HCT116 (cell line): ENCODE data around the gene MSH2. TPM values are rescaled to one million over a fixed set of nuclear protein-coding genes. Genes with fewer than 3 reads are reported as not detected.

Experiments
- ATAC-seq: fragments of 200-7000 bp; cut with Tn5 transposase; 2 replicates; pipeline ENCODE4 v1.9.1; 2020; ENCODE audit warnings: mild to moderate bottlenecking, moderate library complexity
- BruUV-seq: library from RNA; stranded (reverse); fragments of 400-500 nt; replicated peaks from 2 replicates; lab custom pipeline; 2021; lab: Mats Ljungman, UMichigan
- CTCF ChIA-PET: fragments of 300-600 bp; sonication (Branson Sonifier 250); formaldehyde crosslinking; loops from one replicate; lab custom pipeline; 2021; ENCODE audit warnings: antibody characterized with exemption; lab: Charles Lee
- POLR2A ChIA-PET: fragments of 300-600, 350-600 bp; sonication (Branson Sonifier 250); formaldehyde crosslinking; loops from one replicate; lab custom pipeline; 2021; ENCODE audit warnings: antibody characterized with exemption; lab: Charles Lee
- RAD21 ChIA-PET, 2 experiments: fragments of 300-600 bp; sonication (Branson Sonifier 250); formaldehyde crosslinking; loops; one replicate each; lab custom pipeline; 2023; ENCODE audit warnings: low total read pairs in 2 of 2; ENCODE audit not compliant: uncharacterized antibody in 2 of 2, unreplicated experiment in 2 of 2, low non-redundant PET in 1 of 2; lab: Charles Lee
- DNase-seq: peaks from one replicate; pipeline ENCODE4 v3.0.0-alpha.2; 2010; ENCODE audit warnings: low read depth, low spot score
- H2AFZ ChIP-seq: fragments of 200-600 bp; shearing (Covaris generic), sonication (generic); 2 replicates; pipeline ENCODE4 v1.6.1; 2017; ENCODE audit warnings: low read depth, mixed run types, mixed read lengths, antibody characterized with exemption, low read length; ENCODE audit not compliant: poor library complexity, severe bottlenecking
- H3K27ac ChIP-seq: 2 replicates; pipeline ENCODE4 v1.5.1; 2012; ENCODE audit warnings: low read depth, low read length
- H3K27me3 ChIP-seq: fragments of 200-600 bp; sonication (generic); 2 replicates; pipeline ENCODE4 v1.6.1; 2016; ENCODE audit warnings: mixed run types, low read length, mixed read lengths; ENCODE audit not compliant: insufficient read depth
- H3K36me3 ChIP-seq, 2 experiments: fragments of 200-500 bp in 1 of 2; fragments of 200-600 bp in 1 of 2; sonication (Bioruptor generic) in 1 of 2; sonication (generic) in 1 of 2; 2 replicates each; pipeline versions ENCODE4 v1.5.1 to v1.6.1; 2014 to 2016; ENCODE audit warnings: low read length in 2 of 2, inconsistent platforms in 1 of 2, mixed read lengths in 1 of 2, mixed run types in 1 of 2; ENCODE audit not compliant: insufficient read depth in 2 of 2, control insufficient read depth in 1 of 2
- H3K4me1 ChIP-seq, 2 experiments: fragments of 200-600 bp in 1 of 2; sonication (generic) in 1 of 2; 2 replicates each; pipeline versions ENCODE4 v1.5.1 to v1.6.1; 2012 to 2017; ENCODE audit warnings: low read length in 2 of 2, inconsistent platforms in 1 of 2, mild to moderate bottlenecking in 1 of 2, mixed read lengths in 1 of 2, mixed run types in 1 of 2, moderate library complexity in 1 of 2; ENCODE audit not compliant: insufficient read depth in 2 of 2, control insufficient read depth in 1 of 2
- H3K4me2 ChIP-seq: fragments of 200-600 bp; sonication (generic); 2 replicates; pipeline ENCODE4 v1.6.1; 2017; ENCODE audit warnings: mixed run types, low read length, mixed read lengths
- H3K4me3 ChIP-seq, 2 experiments: fragments of 200-600 bp in 1 of 2; sonication (generic) in 1 of 2; replicated peaks in 1 of 2; 2 replicates each; pipeline ENCODE4 v1.5.1; 2011 to 2016; ENCODE audit warnings: low read length in 2 of 2, control low read depth in 1 of 2, low read depth in 1 of 2, mild to moderate bottlenecking in 1 of 2, mixed read lengths in 1 of 2, mixed run types in 1 of 2
- H3K79me2 ChIP-seq: fragments of 200-600 bp; sonication (generic); 2 replicates; pipeline ENCODE4 v1.6.1; 2017; ENCODE audit warnings: mild to moderate bottlenecking, mixed run types, low read length, moderate library complexity, mixed read lengths; ENCODE audit not compliant: insufficient read depth
- H3K9ac ChIP-seq: fragments of 200-600 bp; sonication (generic); 2 replicates; pipeline ENCODE4 v1.6.1; 2016; ENCODE audit warnings: low read length, mixed read lengths
- H3K9me2 ChIP-seq: fragments of 200-600 bp; sonication (generic), shearing (Covaris generic); 2 replicates; pipeline ENCODE4 v1.6.1; 2017; ENCODE audit warnings: mixed run types, mild to moderate bottlenecking, moderate library complexity; ENCODE audit not compliant: insufficient read depth
- H3K9me3 ChIP-seq, 2 experiments: fragments of 200-500 bp in 1 of 2; fragments of 200-600 bp in 1 of 2; sonication (Bioruptor generic) in 1 of 2; sonication (generic) in 1 of 2; 2 replicates each; pipeline ENCODE4 v1.6.1; 2014 to 2017; ENCODE audit warnings: low read length in 2 of 2, mixed read lengths in 2 of 2, inconsistent platforms in 1 of 2, low read depth in 1 of 2, mild to moderate bottlenecking in 1 of 2, mixed run types in 1 of 2, moderate library complexity in 1 of 2; ENCODE audit not compliant: control insufficient read depth in 1 of 2, insufficient read depth in 1 of 2
- H4K20me1 ChIP-seq: fragments of 200-600 bp; sonication (generic), shearing (Covaris generic); 2 replicates; pipeline ENCODE4 v1.6.1; 2017; ENCODE audit warnings: mixed run types, mild to moderate bottlenecking, moderate library complexity; ENCODE audit not compliant: insufficient read depth
- CBX3 ChIP-seq: IDR thresholded peaks from 2 replicates; pipeline ENCODE4 v1.6.1; 2012; ENCODE audit warnings: low read depth
- CEBPB ChIP-seq: IDR thresholded peaks from 2 replicates; pipeline ENCODE4 v1.6.1; 2012; ENCODE audit warnings: low read depth
- EZH2 ChIP-seq: fragments of 200-600 bp; sonication (generic); IDR thresholded peaks from 2 replicates; pipeline ENCODE4 v1.6.1; 2017; ENCODE audit warnings: antibody characterized with exemption, mixed run types
- EZH2phosphoT487 ChIP-seq: fragments of 200-600 bp; IDR thresholded peaks from 2 replicates; pipeline ENCODE4 v1.6.1; 2018; ENCODE audit warnings: antibody characterized with exemption, borderline replicate concordance
- FOSL1 ChIP-seq: IDR thresholded peaks from 2 replicates; pipeline ENCODE4 v1.6.1; 2012; ENCODE audit warnings: low read depth
- JUND ChIP-seq: IDR thresholded peaks from 2 replicates; pipeline ENCODE4 v1.6.1; 2012
- POLR2AphosphoS5 ChIP-seq: IDR thresholded peaks from 2 replicates; pipeline ENCODE4 v1.6.1; 2011; ENCODE audit warnings: mild to moderate bottlenecking, low read depth, low read length, moderate library complexity
- SRF ChIP-seq: IDR thresholded peaks from 2 replicates; pipeline ENCODE4 v1.6.1; 2012; ENCODE audit warnings: low read depth
- YY1 ChIP-seq: IDR thresholded peaks from 2 replicates; pipeline ENCODE4 v1.6.1; 2011; ENCODE audit warnings: low read length, low read depth, moderate library complexity, mild to moderate bottlenecking; ENCODE audit not compliant: insufficient replicate concordance; ENCODE audit errors: extremely low read depth
- ZFX ChIP-seq: fragments of 450-650 bp; IDR thresholded peaks from 2 replicates; pipeline ENCODE4 v1.6.1; 2017
- ZNF274 ChIP-seq: fragments of 200-500 bp; sonication (Bioruptor generic); IDR thresholded peaks from 2 replicates; pipeline ENCODE4 v1.6.1; 2014; ENCODE audit warnings: mild to moderate bottlenecking, low read depth, low read length, inconsistent platforms
- intact Hi-C: fragments of 100-400 bp; cut with micrococcal nuclease; formaldehyde crosslinking; loops from 2 replicates; pipeline ENCODE4 v1.10.0; 2022
- total RNA-seq: library from RNA; stranded (reverse); gene quantifications from one replicate; pipeline ENCODE4 v1.2.1, GENCODE V29; 2021; ENCODE audit not compliant: unreplicated experiment
- TF ChIP-seq, protein P1 (sequence below), 3 experiments: fragments of 200-600 bp in 1 of 3; sonication (generic) in 1 of 3; IDR thresholded peaks in 2 of 3; conservative IDR thresholded peaks in 1 of 3; 2 replicates each; pipeline ENCODE4 v1.5.1; 2012 to 2017; ENCODE audit warnings: low read depth in 2 of 3, low read length in 2 of 3, antibody characterized with exemption in 1 of 3, borderline replicate concordance in 1 of 3, control low read depth in 1 of 3, mild to moderate bottlenecking in 1 of 3, mixed read lengths in 1 of 3, mixed run types in 1 of 3, moderate library complexity in 1 of 3; ENCODE audit not compliant: insufficient read depth in 1 of 3

MSH2 gene
- total RNA-seq, 1 experiment from 2014 or later = 54.9 TPM

DNA sequence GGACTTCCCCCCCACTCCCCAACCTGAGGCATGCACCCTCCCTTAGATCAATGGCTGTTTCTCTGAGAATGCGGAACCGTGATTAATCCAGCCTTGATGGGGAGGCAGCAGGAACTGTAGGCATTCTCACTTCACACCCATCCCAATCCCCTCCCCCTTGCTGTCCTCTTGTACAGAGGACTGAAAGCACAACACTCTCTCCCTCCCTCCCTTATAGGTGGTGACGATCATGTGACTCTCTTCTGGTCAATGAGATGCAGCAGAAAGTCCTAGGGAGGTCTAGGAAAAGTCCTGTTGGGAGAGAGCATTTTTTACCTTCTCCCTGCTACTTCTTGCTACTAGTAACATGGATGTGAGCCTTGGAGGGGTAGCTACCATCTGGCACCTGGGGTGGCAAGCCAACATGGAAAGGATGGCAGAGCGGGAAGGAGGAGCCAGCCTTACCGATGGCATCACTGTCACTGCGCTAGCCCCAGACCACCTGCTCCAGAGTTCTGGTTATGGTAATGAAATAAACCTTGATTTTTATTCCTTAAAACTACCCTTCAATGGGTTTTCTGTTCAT is 106.9 kb downstream of the MSH2 start:
- ChIA-PET CTCF (interaction anchor here (1.1 kb wide), 1 partner anchor 10 kb away, joined by 3 read pairs; no protein-coding TSS in a partner anchor), RAD21 (no interaction called here), POLR2A (no interaction called here)
- intact Hi-C loops = no loop called here
- no peak overlapping the region for H3K4me3 ChIP-seq
- TF ChIP-seq CBX3 (no peak), ZFX (no peak), YY1 (no peak), POLR2AphosphoS5 (no peak), SRF (no peak), EZH2 (no peak), CEBPB (no peak), FOSL1 (no peak), ZNF274 (no peak), EZH2phosphoT487 (no peak), JUND (no peak)
- TF ChIP-seq, protein P1, sequence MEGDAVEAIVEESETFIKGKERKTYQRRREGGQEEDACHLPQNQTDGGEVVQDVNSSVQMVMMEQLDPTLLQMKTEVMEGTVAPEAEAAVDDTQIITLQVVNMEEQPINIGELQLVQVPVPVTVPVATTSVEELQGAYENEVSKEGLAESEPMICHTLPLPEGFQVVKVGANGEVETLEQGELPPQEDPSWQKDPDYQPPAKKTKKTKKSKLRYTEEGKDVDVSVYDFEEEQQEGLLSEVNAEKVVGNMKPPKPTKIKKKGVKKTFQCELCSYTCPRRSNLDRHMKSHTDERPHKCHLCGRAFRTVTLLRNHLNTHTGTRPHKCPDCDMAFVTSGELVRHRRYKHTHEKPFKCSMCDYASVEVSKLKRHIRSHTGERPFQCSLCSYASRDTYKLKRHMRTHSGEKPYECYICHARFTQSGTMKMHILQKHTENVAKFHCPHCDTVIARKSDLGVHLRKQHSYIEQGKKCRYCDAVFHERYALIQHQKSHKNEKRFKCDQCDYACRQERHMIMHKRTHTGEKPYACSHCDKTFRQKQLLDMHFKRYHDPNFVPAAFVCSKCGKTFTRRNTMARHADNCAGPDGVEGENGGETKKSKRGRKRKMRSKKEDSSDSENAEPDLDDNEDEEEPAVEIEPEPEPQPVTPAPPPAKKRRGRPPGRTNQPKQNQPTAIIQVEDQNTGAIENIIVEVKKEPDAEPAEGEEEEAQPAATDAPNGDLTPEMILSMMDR (IDR thresholded peaks at IDR 0.05 in 2 of 3, conservative IDR thresholded peaks at IDR 0.05 in 1 of 3; ENCODE audit: borderline replicate concordance in 1 of 3, insufficient read depth in 1 of 3, low read depth in 2 of 3, low read length in 2 of 3) = no peak
- H3K27ac ChIP-seq = no peak overlapping the region
- no peaks in the 10 kb centered on the region for H3K9me2 ChIP-seq
- H3K4me1 ChIP-seq = peaks cover 0 to 6% of the 10 kb centered on the region in 2 experiments; a peak in 1 of 4 replicates
- DNase-seq = no peak
- H4K20me1 ChIP-seq = no peaks in the 10 kb centered on the region
- no peak overlapping the region for H2AFZ ChIP-seq
- ATAC-seq = no peak
- no TSS peak for BruUV-seq
- H3K9ac ChIP-seq = no peak overlapping the region
- no peaks in the 10 kb centered on the region for H3K79me2 ChIP-seq
- H3K27me3 ChIP-seq = no peaks in the 10 kb centered on the region
- H3K36me3 ChIP-seq = no peaks in the 10 kb centered on the region
- no peaks in the 10 kb centered on the region; a peak in 1 of 4 replicates for H3K9me3 ChIP-seq
- H3K4me2 ChIP-seq = no peak overlapping the region
